ENCODE data around the gene OPA1.

Gene OPA1

DNA sequence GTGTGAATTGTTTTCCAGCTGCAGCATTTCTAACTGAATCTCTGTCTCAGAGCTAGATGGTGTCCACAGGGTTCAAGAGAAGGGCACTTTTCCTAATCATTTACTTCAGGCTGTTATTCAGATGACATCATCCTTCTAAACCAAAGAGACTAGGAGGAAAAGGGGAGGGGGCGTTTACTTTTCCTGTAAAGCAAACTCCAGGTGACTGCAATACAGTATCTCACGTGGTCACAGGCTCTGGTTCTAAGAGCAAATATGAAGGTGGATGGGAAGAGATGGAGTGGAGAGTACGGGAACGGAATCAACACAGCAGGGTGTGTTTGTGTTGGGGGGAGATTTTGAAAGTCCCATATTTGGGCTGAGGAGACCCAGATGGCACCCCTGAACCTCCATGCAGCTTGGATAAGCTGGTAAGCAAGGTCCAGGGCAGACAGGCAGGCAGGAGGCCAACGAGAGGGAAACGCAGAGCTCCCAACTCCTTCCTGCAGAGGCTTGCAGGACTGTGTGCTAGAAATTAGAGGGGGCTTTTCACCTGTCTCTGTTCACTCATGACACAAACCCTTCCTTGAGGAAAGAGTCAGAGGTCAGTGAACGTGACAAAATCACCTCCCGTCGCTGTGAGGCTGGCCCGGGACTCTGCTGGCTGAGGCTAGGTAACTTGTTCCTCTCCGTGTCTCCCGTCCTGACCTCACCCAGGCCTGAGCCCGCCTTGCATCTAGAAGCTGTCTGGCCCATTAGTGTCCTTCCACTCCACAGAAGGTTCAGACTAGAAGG, 151.2 kb downstream of the OPA1 start:
- DNase-seq: no peak

DNA sequence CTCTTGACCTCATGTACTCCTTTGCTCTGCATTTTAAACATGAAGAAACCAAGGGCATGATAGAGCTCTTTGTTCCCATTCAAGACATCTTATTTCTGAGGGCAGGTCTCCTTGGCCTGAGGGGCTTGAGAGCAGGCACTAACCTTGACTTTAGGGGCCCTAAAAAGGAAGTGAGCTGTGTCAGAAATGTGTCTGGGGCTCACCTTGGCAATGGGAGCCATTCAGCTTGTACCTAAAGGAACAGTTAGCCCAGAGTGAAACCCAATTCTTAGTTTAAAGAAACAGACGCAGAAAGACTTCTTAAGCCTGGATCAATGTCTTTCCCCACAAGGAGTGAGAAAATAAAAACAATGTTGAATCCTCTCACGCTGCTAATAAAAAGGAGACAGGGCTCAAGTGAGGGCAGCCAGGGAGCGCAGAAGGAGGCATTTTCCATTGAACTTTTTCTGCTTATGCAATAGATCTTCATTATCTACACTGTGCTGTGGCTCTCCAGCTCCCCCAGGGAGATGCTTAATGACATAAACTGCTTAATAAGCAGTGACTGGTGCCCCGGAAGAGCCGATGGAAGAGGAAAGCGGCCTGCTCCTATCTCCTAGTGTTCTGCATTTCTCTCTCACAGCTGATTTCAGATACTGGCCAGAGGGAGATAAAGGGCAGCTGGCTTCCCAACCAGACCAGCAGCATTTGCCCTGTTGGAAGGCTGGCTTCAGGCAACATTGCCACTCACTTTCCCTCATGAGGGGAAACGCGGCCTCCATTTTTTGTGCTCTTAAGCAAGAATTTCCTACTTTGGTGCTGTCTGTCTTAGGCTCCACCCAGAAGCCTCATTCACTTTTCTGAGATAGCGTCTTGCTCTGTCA, 152.0 kb downstream of the OPA1 start:
- DNase-seq: no peak

DNA sequence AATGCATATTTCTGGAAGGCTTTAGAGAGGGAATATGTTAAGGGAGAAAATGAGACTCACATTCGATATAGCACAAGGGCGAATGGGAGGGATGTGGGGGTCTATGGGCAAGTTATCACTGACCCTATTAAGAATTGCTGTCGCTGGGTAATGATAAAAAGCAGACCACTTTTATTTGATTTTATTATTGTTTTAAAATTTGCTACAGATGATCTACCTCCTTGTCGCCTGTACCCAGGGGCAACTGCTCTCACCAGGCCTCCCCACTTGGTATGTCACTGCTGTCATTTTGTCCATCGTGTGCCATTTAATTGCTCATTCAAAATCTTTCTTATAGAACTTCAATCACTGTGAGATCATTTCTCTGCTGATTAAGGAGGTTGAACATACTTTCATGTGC, 153.8 kb downstream of the OPA1 start:
- DNase-seq: no peak
